GM12801 (cell line): ENCODE results near the gene DYRK2.

Experiments
- CTCF ChIP-seq: IDR thresholded peaks from one replicate; pipeline ENCODE4 v1.5.1; 2011; ENCODE audit warnings: control low read depth; ENCODE audit not compliant: insufficient read length; ENCODE audit errors: extremely low read depth

DYRK2 gene

GRCh38 chr12:67690656-67691055, 42.1 kb downstream of the DYRK2 start:
- no peak for TF ChIP-seq CTCF

- no peak for TF ChIP-seq CTCF
These were observed 42.7 kb downstream of the DYRK2 start for GRCh38 chr12:67691220-67691619.

GRCh38 chr12:67692135-67692534, 43.6 kb downstream of the DYRK2 start:
- no peak for TF ChIP-seq CTCF

GRCh38 chr12:67692966-67693365, 44.4 kb downstream of the DYRK2 start:
- no peak for TF ChIP-seq CTCF

- no peak for TF ChIP-seq CTCF
These were observed 45.3 kb downstream of the DYRK2 start for GRCh38 chr12:67693894-67694293.

GRCh38 chr12:67694306-67694900, 45.9 kb downstream of the DYRK2 start:
- TF ChIP-seq CTCF = no peak

- TF ChIP-seq CTCF = no peak
These were observed 47.4 kb downstream of the DYRK2 start for GRCh38 chr12:67695974-67696373.
